Heart right ventricle (tissue), 16 donors: ENCODE measurements around the gene NRROS. TPM values are rescaled to one million over a fixed set of nuclear protein-coding genes. Genes with fewer than 3 reads are reported as not detected.

ENCODE experiments used
- ATAC-seq, 8 donors: fragments of 200-7000 bp; cut with Tn5 transposase; one replicate each; pipeline ENCODE4 v1.9.1; 2020; ENCODE audit warnings: mild to moderate bottlenecking in 8 of 8, moderate library complexity in 8 of 8, moderate number of reproducible peaks in 1 of 8
- DNase-seq, 2 donors: peaks; one replicate each; pipeline ENCODE4 v3.0.0-alpha.2; 2020
- H3K27ac ChIP-seq, 10 donors: fragments of 200-600 bp; sonication (generic) in 2 of 10; one replicate each; pipeline versions ENCODE4 v1.5.0 to v1.8.0; 2020 to 2022; ENCODE audit warnings: mild to moderate bottlenecking in 3 of 10
- H3K27me3 ChIP-seq, 7 donors: fragments of 200-600 bp; one replicate each; pipeline ENCODE4 v1.8.0; 2021 to 2022; ENCODE audit warnings: mild to moderate bottlenecking in 2 of 7
- H3K36me3 ChIP-seq, 9 donors: fragments of 200-600 bp; sonication (generic) in 1 of 9; one replicate each; pipeline versions ENCODE4 v1.5.0 to v1.8.0; 2020 to 2022; ENCODE audit warnings: mild to moderate bottlenecking in 2 of 9
- H3K4me1 ChIP-seq, 9 donors: fragments of 200-600 bp; sonication (generic) in 1 of 9; one replicate each; pipeline versions ENCODE4 v1.5.0 to v1.8.0; 2020 to 2022; ENCODE audit warnings: mild to moderate bottlenecking in 4 of 9
- H3K4me3 ChIP-seq, 10 donors: fragments of 200-600 bp; sonication (generic) in 2 of 10; one replicate each; pipeline versions ENCODE4 v1.5.0 to v1.8.0; 2020 to 2022; ENCODE audit warnings: mild to moderate bottlenecking in 7 of 10, moderate library complexity in 2 of 10
- H3K9me3 ChIP-seq, 11 donors: fragments of 200-600 bp in 10 of 11; sonication (generic) in 2 of 11; one replicate each; pipeline versions ENCODE4 v1.5.0 to v1.8.0; 2013 to 2022; ENCODE audit warnings: mild to moderate bottlenecking in 2 of 11, control low read depth in 1 of 11, moderate library complexity in 1 of 11
- CTCF ChIP-seq, 9 donors: fragments of 200-600 bp; sonication (generic) in 2 of 9; IDR thresholded peaks; one replicate each; pipeline versions ENCODE4 v1.5.0 to v1.8.0; 2021 to 2022; ENCODE audit warnings: antibody characterized with exemption in 9 of 9, mild to moderate bottlenecking in 5 of 9, moderate library complexity in 1 of 9
- WGBS, 2 donors: extraction: QIAGEN DNeasy Blood & Tissue Kit; methylation state at CpG; one replicate each; pipeline ENCODE4 v1.1.7; 2013; ENCODE audit warnings: inconsistent platforms in 1 of 2; 5-methylcytosine and 5-hydroxymethylcytosine counted together
- intact Hi-C, 10 donors: fragments of 100-400 bp; cut with DNase I; formaldehyde crosslinking; loops; one replicate each; pipeline versions ENCODE4 v1.11.1 to v1.14.2; 2022
- polyA plus RNA-seq, 2 donors: library from polyadenylated mRNA; stranded (reverse); fragments of 200-250 nt; gene quantifications; one replicate each; pipeline ENCODE4 v1.2.3, GENCODE V29; 2013
- total RNA-seq, 10 donors: library from RNA; stranded (reverse); fragmentation: NEBNext Ultra II Directional in 3 of 10; extraction: Animal tissue kit (Norgen Biotek cat#: 25700) in 3 of 10; gene quantifications; one replicate each; pipeline versions ENCODE4 v1.2.1 to v1.2.4, GENCODE V29; 2021 to 2023
- donor health status: Arrhythmogenic right ventricular cardiomyopathy.
- donor health status: ischemic (EF 13 %, LVEDD 7.1; RV severe dilation, severe dysfunction).
- donor health status: healthy with polysubstance abuse.
- donor health status: DM: no; HTN: yes; CAD: no.
- donor health status: DM: no; HTN: no; CAD: no.
- donor health status: ischemic (EF 25% LVEDD 6.9; RV normal size, moderate dysfunction).
- donor health status: ischemic (EF 25% LVEDD 5.7; RV mildly dilated, moderate dysfunction).
- donor health status: healthy.
- donor health status: DM: yes; HTN: yes; CAD: no.
- donor health status: Ischemic cardiomyopathy.
- donor health status: ischemic (EF 35%, LVEDD 5.7; RV mildly dilated, moderate dysfunction).
- donor health status: nonischemic (EF 11% LVEDD 7.7; RV severe dilation, severe dysfunction).
- donor health status: DM: yes; HTN: yes; CAD: no.
- donor health status: PGD.
- donor health status: ischemic (EF 29% LVEDD 5.4; RV normal size, mild dysfunction).
- donor health status: nonischemic (EF 23%, LVEDD 6.1; RV moderate dilation, normal function).

Gene NRROS
- total and polyA plus RNA-seq, 12 donors: 1.1 to 11.7 (median 2.7) TPM

GRCh38 chr3:196599734-196600128 is 39.8 kb upstream of the NRROS start:
- WGBS, 2 donors: 70 to 74% methylated on average over 5 of the region's 5 CpGs
- TF ChIP-seq CTCF (IDR thresholded peaks at IDR 0.05): no peak
- Histone ChIP-seq H3K4me1 (no peaks in the 10 kb centered on the region), H3K9me3 (no peaks in the 10 kb centered on the region), H3K36me3 (no peaks in the 10 kb centered on the region), H3K4me3 (no peak overlapping the region), H3K27me3 (peaks cover 0 to 13% (median 7%) of the 10 kb centered on the region in 7 donors), H3K27ac (no peak overlapping the region)
- intact Hi-C loops: loop anchor here in 1 of 10 donors (10.0 kb wide), 1 partner anchor 375 kb away; no protein-coding TSS in a partner anchor
- ATAC-seq: no peak
- no peak for DNase-seq

- Histone ChIP-seq H3K4me1 (no peaks in the 10 kb centered on the region), H3K4me3 (no peak overlapping the region), H3K27ac (no peak overlapping the region), H3K27me3 (peaks cover 0 to 11% (median 3%) of the 10 kb centered on the region in 7 donors), H3K36me3 (no peaks in the 10 kb centered on the region), H3K9me3 (no peaks in the 10 kb centered on the region)
- intact Hi-C loops: loop anchor here in 1 of 10 donors (10.0 kb wide), 1 partner anchor 374 kb away; no protein-coding TSS in a partner anchor
- TF ChIP-seq CTCF (IDR thresholded peaks at IDR 0.05): no peak
- WGBS, 2 donors: 91 to 92% methylated on average over 7 of the region's 7 CpGs
- DNase-seq: no peak
- ATAC-seq: no peak
Observed at GRCh38 chr3:196600359-196600758, 39.1 kb upstream of the NRROS start.

GRCh38 chr3:196602673-196603072 is 36.8 kb upstream of the NRROS start:
- no peaks in the 10 kb centered on the region for H3K4me1 ChIP-seq
- DNase-seq (no peak), ATAC-seq (no peak)
- no peak overlapping the region for H3K27ac ChIP-seq
- peaks cover 0 to 10% (median 0%) of the 10 kb centered on the region in 7 donors for H3K27me3 ChIP-seq
- H3K9me3 ChIP-seq: no peaks in the 10 kb centered on the region
- intact Hi-C loops: loop anchor here in 1 of 10 donors (10.0 kb wide), 1 partner anchor 372 kb away; no protein-coding TSS in a partner anchor
- no peak overlapping the region for H3K4me3 ChIP-seq
- 93 to 96% methylated on average over 6 of the region's 6 CpGs for WGBS, 2 donors
- no peak for TF ChIP-seq CTCF (IDR thresholded peaks at IDR 0.05)
- no peaks in the 10 kb centered on the region for H3K36me3 ChIP-seq

- Histone ChIP-seq H3K27ac (no peak overlapping the region), H3K9me3 (peaks cover 0 to 9% (median 0%) of the 10 kb centered on the region in 11 donors), H3K4me1 (no peaks in the 10 kb centered on the region), H3K27me3 (peaks cover 0 to 10% (median 0%) of the 10 kb centered on the region in 7 donors), H3K4me3 (no peak overlapping the region), H3K36me3 (no peaks in the 10 kb centered on the region)
- DNase-seq (no peak), ATAC-seq (no peak)
- no peak for TF ChIP-seq CTCF (IDR thresholded peaks at IDR 0.05)
- intact Hi-C loops: loop anchor here in 1 of 10 donors (10.0 kb wide), 1 partner anchor 371 kb away; no protein-coding TSS in a partner anchor
- WGBS, 2 donors: 61 to 68% methylated on average over 7 of the region's 7 CpGs
Observed at GRCh38 chr3:196603683-196604082, 35.8 kb upstream of the NRROS start.
